HT1080 (cell line): ENCODE measurements around the gene NME3. TPM values are rescaled to one million over a fixed set of nuclear protein-coding genes. Genes with fewer than 3 reads are reported as not detected.
"Not testable (repeated sequence)": the region's sequence is repeated elsewhere in the genome, so short reads cannot be mapped to it uniquely, and the experiment has no call there.

Source experiments
- DNase-seq: peaks from one replicate; pipeline ENCODE4 v3.0.0-alpha.2; 2015; ENCODE audit warnings: low read depth
- total RNA-seq: library from RNA; depleted of rRNA; stranded (reverse); fragments of >200 nt; shearing (Covaris generic); gene quantifications from 2 replicates; pipeline ENCODE4 v1.2.3, GENCODE V29; 2014

NME3 gene
- total RNA-seq, 1 experiment from 2014 or later, result 7.4 TPM

- no peak for DNase-seq
Measured at GRCh38 chr16:1754204-1754603, 17.1 kb downstream of the NME3 start.

- DNase-seq, result no peak
Measured at GRCh38 chr16:1752853-1753252, 18.5 kb downstream of the NME3 start.

GRCh38 chr16:1751946-1752345 lies 19.4 kb downstream of the NME3 start:
- DNase-seq, result no peak

GRCh38 chr16:1749152-1750117 lies 21.9 kb downstream of the NME3 start:
- no peak for DNase-seq

- DNase-seq, result no peak
Measured at GRCh38 chr16:1747934-1748333, 23.4 kb downstream of the NME3 start.

GRCh38 chr16:1746693-1747195 lies 24.6 kb downstream of the NME3 start:
- DNase-seq, result no peak

- DNase-seq, result peak; percentile 95
Measured at GRCh38 chr16:1745900-1746692, 25.2 kb downstream of the NME3 start.

GRCh38 chr16:1745181-1745899 lies 26.0 kb downstream of the NME3 start:
- DNase-seq, result peak; percentile 79

GRCh38 chr16:1744338-1744840 lies 27.0 kb downstream of the NME3 start:
- no peak for DNase-seq

- no peak for DNase-seq
Measured at GRCh38 chr16:1743376-1744337, 27.7 kb downstream of the NME3 start.

- DNase-seq, result no peak
Measured at GRCh38 chr16:1741553-1742165, 29.7 kb downstream of the NME3 start.

- DNase-seq, result no peak
Measured at GRCh38 chr16:1740781-1741490, 30.4 kb downstream of the NME3 start.

- no peak for DNase-seq
Measured at GRCh38 chr16:1740234-1740633, 31.1 kb downstream of the NME3 start.

- DNase-seq, result no peak
Measured at GRCh38 chr16:1734816-1735215, 36.5 kb downstream of the NME3 start.

GRCh38 chr16:1734123-1734522 lies 37.2 kb downstream of the NME3 start:
- no peak for DNase-seq

- DNase-seq, result not testable (repeated sequence)
Measured at GRCh38 chr16:1732551-1732987, 38.8 kb downstream of the NME3 start.

- DNase-seq, result no peak
Measured at GRCh38 chr16:1732071-1732470, 39.3 kb downstream of the NME3 start.

- DNase-seq, result no peak
Measured at GRCh38 chr16:1731603-1732002, 39.7 kb downstream of the NME3 start.

GRCh38 chr16:1731073-1731472 lies 40.3 kb downstream of the NME3 start:
- DNase-seq, result no peak
